ENCODE measurements around the gene KIAA0232.

Gene KIAA0232

GRCh38 chr4:6775746-6776145, 6.8 kb upstream of the KIAA0232 start:
- peaks cover 7% of the 10 kb centered on the region for H3K4me1 ChIP-seq (ENCODE audit: control insufficient read depth, insufficient read depth, low read length)
- no peaks in the 10 kb centered on the region for H3K9me3 ChIP-seq (ENCODE audit: control insufficient read depth, low read length)
- no peak overlapping the region for H3K4me3 ChIP-seq (ENCODE audit: insufficient read depth, low read depth, low read length)
- no peak overlapping the region for H3K27ac ChIP-seq (ENCODE audit: insufficient read depth, low read depth, low read length, poor library complexity, severe bottlenecking)
- no peaks in the 10 kb centered on the region for H3K36me3 ChIP-seq (ENCODE audit: control insufficient read depth, insufficient read depth, low read length)
- no peaks in the 10 kb centered on the region for H3K27me3 ChIP-seq (ENCODE audit: control insufficient read depth, insufficient read depth, low read length, poor library complexity, severe bottlenecking)
- WGBS, 2 experiments = 89% methylated on average over 7 of the region's 7 CpGs

- Histone ChIP-seq H3K4me1 (ENCODE audit: control insufficient read depth, insufficient read depth, low read length) (peaks cover 7% of the 10 kb centered on the region), H3K36me3 (ENCODE audit: control insufficient read depth, insufficient read depth, low read length) (no peaks in the 10 kb centered on the region), H3K9me3 (ENCODE audit: control insufficient read depth, low read length) (no peaks in the 10 kb centered on the region), H3K4me3 (ENCODE audit: insufficient read depth, low read depth, low read length) (no peak overlapping the region), H3K27me3 (ENCODE audit: control insufficient read depth, insufficient read depth, low read length, poor library complexity, severe bottlenecking) (peaks cover 10% of the 10 kb centered on the region), H3K27ac (ENCODE audit: insufficient read depth, low read depth, low read length, poor library complexity, severe bottlenecking) (no peak overlapping the region)
- 89 to 93% methylated on average over 12 of the region's 12 CpGs for WGBS, 2 experiments
Observed at GRCh38 chr4:6776920-6777635, 5.4 kb upstream of the KIAA0232 start.

GRCh38 chr4:6777636-6778281, 4.8 kb upstream of the KIAA0232 start:
- Histone ChIP-seq H3K36me3 (ENCODE audit: control insufficient read depth, insufficient read depth, low read length) (no peaks in the 10 kb centered on the region), H3K4me1 (ENCODE audit: control insufficient read depth, insufficient read depth, low read length) (peaks cover 7% of the 10 kb centered on the region), H3K4me3 (ENCODE audit: insufficient read depth, low read depth, low read length) (no peak overlapping the region)

GRCh38 chr4:6778435-6778834, 4.1 kb upstream of the KIAA0232 start:
- Histone ChIP-seq H3K27me3 (ENCODE audit: control insufficient read depth, insufficient read depth, low read length, poor library complexity, severe bottlenecking) (peaks cover 10% of the 10 kb centered on the region), H3K27ac (ENCODE audit: insufficient read depth, low read depth, low read length, poor library complexity, severe bottlenecking) (no peak overlapping the region), H3K4me1 (ENCODE audit: control insufficient read depth, insufficient read depth, low read length) (peaks cover 7% of the 10 kb centered on the region), H3K9me3 (ENCODE audit: control insufficient read depth, low read length) (no peaks in the 10 kb centered on the region), H3K36me3 (ENCODE audit: control insufficient read depth, insufficient read depth, low read length) (no peaks in the 10 kb centered on the region), H3K4me3 (ENCODE audit: insufficient read depth, low read depth, low read length) (no peak overlapping the region)
- WGBS, 2 experiments = 95 to 100% methylated on average over 4 to 5 of the region's 5 CpGs

More at GRCh38 chr4:6777636-6778281, 4.8 kb upstream of the KIAA0232 start:
- 85 to 88% methylated on average over 15 of the region's 15 CpGs for WGBS, 2 experiments
- Histone ChIP-seq H3K27ac (ENCODE audit: insufficient read depth, low read depth, low read length, poor library complexity, severe bottlenecking) (no peak overlapping the region), H3K9me3 (ENCODE audit: control insufficient read depth, low read length) (no peaks in the 10 kb centered on the region), H3K27me3 (ENCODE audit: control insufficient read depth, insufficient read depth, low read length, poor library complexity, severe bottlenecking) (peaks cover 10% of the 10 kb centered on the region)

- no peaks in the 10 kb centered on the region for H3K36me3 ChIP-seq (ENCODE audit: control insufficient read depth, insufficient read depth, low read length)
- H3K9me3 ChIP-seq (ENCODE audit: control insufficient read depth, low read length) = no peaks in the 10 kb centered on the region
- H3K27ac ChIP-seq (ENCODE audit: insufficient read depth, low read depth, low read length, poor library complexity, severe bottlenecking) = no peak overlapping the region
- WGBS, 2 experiments = 37 to 38% methylated on average over 17 of the region's 17 CpGs
- H3K4me3 ChIP-seq (ENCODE audit: insufficient read depth, low read depth, low read length) = no peak overlapping the region
- H3K4me1 ChIP-seq (ENCODE audit: control insufficient read depth, insufficient read depth, low read length) = peaks cover 11% of the 10 kb centered on the region
- H3K27me3 ChIP-seq (ENCODE audit: control insufficient read depth, insufficient read depth, low read length, poor library complexity, severe bottlenecking) = peaks cover 10% of the 10 kb centered on the region
Observed at GRCh38 chr4:6779667-6780565, 2.6 kb upstream of the KIAA0232 start.

- no peaks in the 10 kb centered on the region for H3K36me3 ChIP-seq (ENCODE audit: control insufficient read depth, insufficient read depth, low read length)
- no peaks in the 10 kb centered on the region for H3K9me3 ChIP-seq (ENCODE audit: control insufficient read depth, low read length)
- no peak overlapping the region for H3K4me3 ChIP-seq (ENCODE audit: insufficient read depth, low read depth, low read length)
- H3K27ac ChIP-seq (ENCODE audit: insufficient read depth, low read depth, low read length, poor library complexity, severe bottlenecking) = no peak overlapping the region
- H3K4me1 ChIP-seq (ENCODE audit: control insufficient read depth, insufficient read depth, low read length) = peaks cover 14% of the 10 kb centered on the region
- peaks cover 10% of the 10 kb centered on the region for H3K27me3 ChIP-seq (ENCODE audit: control insufficient read depth, insufficient read depth, low read length, poor library complexity, severe bottlenecking)
- 93 to 94% methylated on average over 8 of the region's 8 CpGs for WGBS, 2 experiments
Observed at GRCh38 chr4:6781113-6781512, 1.4 kb upstream of the KIAA0232 start.

- Histone ChIP-seq H3K27me3 (ENCODE audit: control insufficient read depth, insufficient read depth, low read length, poor library complexity, severe bottlenecking) (peaks cover 10% of the 10 kb centered on the region), H3K4me3 (ENCODE audit: insufficient read depth, low read depth, low read length) (peak overlapping the region; percentile 99), H3K9me3 (ENCODE audit: control insufficient read depth, low read length) (no peaks in the 10 kb centered on the region), H3K27ac (ENCODE audit: insufficient read depth, low read depth, low read length, poor library complexity, severe bottlenecking) (no peak overlapping the region), H3K36me3 (ENCODE audit: control insufficient read depth, insufficient read depth, low read length) (no peaks in the 10 kb centered on the region), H3K4me1 (ENCODE audit: control insufficient read depth, insufficient read depth, low read length) (peaks cover 14% of the 10 kb centered on the region)
- WGBS, 2 experiments = 92% methylated on average over 6 of the region's 6 CpGs
Observed at GRCh38 chr4:6781561-6781960, 966 bp upstream of the KIAA0232 start.

- Histone ChIP-seq H3K9me3 (ENCODE audit: control insufficient read depth, low read length) (no peaks in the 10 kb centered on the region), H3K36me3 (ENCODE audit: control insufficient read depth, insufficient read depth, low read length) (no peaks in the 10 kb centered on the region), H3K4me1 (ENCODE audit: control insufficient read depth, insufficient read depth, low read length) (peaks cover 14% of the 10 kb centered on the region), H3K27ac (ENCODE audit: insufficient read depth, low read depth, low read length, poor library complexity, severe bottlenecking) (peak overlapping the region; percentile 86), H3K27me3 (ENCODE audit: control insufficient read depth, insufficient read depth, low read length, poor library complexity, severe bottlenecking) (peaks cover 10% of the 10 kb centered on the region), H3K4me3 (ENCODE audit: insufficient read depth, low read depth, low read length) (peak overlapping the region; percentile 99)
- WGBS, 2 experiments = 0% methylated on average over 34 of the region's 34 CpGs
Observed at GRCh38 chr4:6782846-6783110, 251 bp downstream of the KIAA0232 start.

GRCh38 chr4:6783111-6783981, 819 bp downstream of the KIAA0232 start:
- peak overlapping the region; percentile 99 for H3K4me3 ChIP-seq (ENCODE audit: insufficient read depth, low read depth, low read length)
- H3K27me3 ChIP-seq (ENCODE audit: control insufficient read depth, insufficient read depth, low read length, poor library complexity, severe bottlenecking) = peaks cover 10% of the 10 kb centered on the region
- H3K9me3 ChIP-seq (ENCODE audit: control insufficient read depth, low read length) = no peaks in the 10 kb centered on the region
- peaks cover 4% of the 10 kb centered on the region for H3K36me3 ChIP-seq (ENCODE audit: control insufficient read depth, insufficient read depth, low read length)
- H3K4me1 ChIP-seq (ENCODE audit: control insufficient read depth, insufficient read depth, low read length) = peaks cover 14% of the 10 kb centered on the region
- H3K27ac ChIP-seq (ENCODE audit: insufficient read depth, low read depth, low read length, poor library complexity, severe bottlenecking) = peak overlapping the region; percentile 86
- 1% methylated on average over 91 of the region's 91 CpGs for WGBS, 2 experiments

Measured in ectodermal cell (in vitro differentiated cells).